Measurements from ENCODE around the gene STARD3NL. TPM values are rescaled to one million over a fixed set of nuclear protein-coding genes. Genes with fewer than 3 reads are reported as not detected.

STARD3NL gene
- total and polyA plus RNA-seq, 10 of the 15 experiments (the other 5 are each of a cell fraction or from before 2014, with no cell fraction given), result 66.1 to 133 (median 85.7) TPM

GRCh38 chr7:38181111-38181510 is 3.1 kb downstream of the STARD3NL start:
- SMC1A ChIA-PET (ENCODE audit: uncharacterized antibody, unreplicated experiment), result interaction anchor here (0.9 to 5.5 kb wide), 17 partner anchors 10 to 261 kb away, joined by 3 to 61 read pairs (median 4); partner anchors contain the start of gene EPDR1
- peak overlapping the region; percentile 51 for H3K4me3 ChIP-seq
- DNase-seq (ENCODE audit: low read depth, low spot score) (no peak), FAIRE-seq (no peak), ATAC-seq (no peak)
- in situ Hi-C loops (cut with MboI), result no loop called here
- CTCF ChIA-PET, result interaction anchor here (0.7 to 5.7 kb wide), 18 partner anchors 11 to 260 kb away, joined by 3 to 54 read pairs (median 4); partner anchors contain the start of gene EPDR1
- TF ChIP-seq MYB (IDR thresholded peaks at IDR 0.05; ENCODE audit: borderline replicate concordance, low read depth, low read length), result no peak
- no peak for TF ChIP-seq ZNF24 (IDR thresholded peaks at IDR 0.05)
- no peak for TF ChIP-seq NR2C1 (IDR thresholded peaks at IDR 0.05)
- TF ChIP-seq JUNB (IDR thresholded peaks at IDR 0.05), result no peak
- TF ChIP-seq LARP7 (IDR thresholded peaks at IDR 0.05), result no peak
- no peak for TF ChIP-seq ESRRA (IDR thresholded peaks at IDR 0.05; ENCODE audit: low read length)
- TF ChIP-seq POLR2AphosphoS5 (IDR thresholded peaks at IDR 0.05; ENCODE audit: low read length), result no peak
- no peak for TF ChIP-seq EED (IDR thresholded peaks at IDR 0.05; ENCODE audit: low read depth)
- TF ChIP-seq CBFB (IDR thresholded peaks at IDR 0.05; ENCODE audit: low read depth), result no peak
- no peak for TF ChIP-seq MYC (IDR thresholded peaks at IDR 0.05; ENCODE audit: insufficient read depth, insufficient read length, insufficient replicate concordance, low read length, severe bottlenecking)
- no peak for TF ChIP-seq SP1 (IDR thresholded peaks at IDR 0.05; ENCODE audit: low read depth, low read length)
- no peak for TF ChIP-seq PBX3 (IDR thresholded peaks at IDR 0.05; ENCODE audit: insufficient replicate concordance, low read depth, low read length)
- no peak for TF ChIP-seq YBX1 (IDR thresholded peaks at IDR 0.05)
- TF ChIP-seq PAX5 (IDR thresholded peaks at IDR 0.05; ENCODE audit: borderline replicate concordance, low read depth, low read length), result no peak
- no peak for TF ChIP-seq CREM (IDR thresholded peaks at IDR 0.05; ENCODE audit: low read depth)
- no peak for TF ChIP-seq RELB (IDR thresholded peaks at IDR 0.05; ENCODE audit: low read depth)
- TF ChIP-seq CREB1 (IDR thresholded peaks at IDR 0.05; ENCODE audit: low read depth), result no peak
- no peak for TF ChIP-seq TCF12 (IDR thresholded peaks at IDR 0.05; ENCODE audit: low read depth, low read length)
- no peak for TF ChIP-seq CHD1 (IDR thresholded peaks at IDR 0.05; ENCODE audit: low read depth, low read length)
- TF ChIP-seq ATF3 (IDR thresholded peaks at IDR 0.05; ENCODE audit: borderline replicate concordance, extremely low read depth, low read depth, low read length), result no peak
- peak overlapping the region; percentile 72; the same call in 1 of the 2 replicates for H3K4me2 ChIP-seq (ENCODE audit: control insufficient read depth, insufficient read depth)
- H3K27ac ChIP-seq (ENCODE audit: control insufficient read depth, insufficient read depth), result peak overlapping the region; percentile 45
- H3K9me3 ChIP-seq (replicated peaks; ENCODE audit: control insufficient read depth, insufficient read depth, low read length), result no peaks in the 10 kb centered on the region; the same call in 2 of the 3 replicates
- POLR2A ChIA-PET, result interaction anchor here (0.6 to 1.8 kb wide), 5 partner anchors 9 to 1974 kb away, joined by 3 to 7 read pairs (median 4); no protein-coding TSS in a partner anchor
- WGBS (ENCODE audit: insufficient coverage, insufficient replicate concordance, low lambda C conversion rate, missing lambda C conversion rate), result 97% methylated on average over 1 of the region's 1 CpG
- RAD21 ChIA-PET (ENCODE audit: unreplicated experiment), result interaction anchor here (0.9 to 3.8 kb wide), 10 partner anchors 11 to 264 kb away, joined by 3 to 38 read pairs (median 6); partner anchors contain the start of gene SFRP4
- no peak overlapping the region for H3K9ac ChIP-seq (ENCODE audit: control insufficient read depth, insufficient read depth, low read length)
- no TSS peak for BruUV-seq (replicated peaks)
- peaks cover 0 to 8% of the 10 kb centered on the region in 2 experiments; a peak in 2 of 4 replicates for H3K36me3 ChIP-seq (ENCODE audit: control insufficient read depth in 2 of 2, insufficient read depth in 2 of 2, low read length in 1 of 2)
- peaks cover 81% of the 10 kb centered on the region for H3K79me2 ChIP-seq (ENCODE audit: control insufficient read depth, insufficient read depth, low read length)
- no peak overlapping the region for H2AFZ ChIP-seq (ENCODE audit: control insufficient read depth, low read depth, low read length)
- H3K4me1 ChIP-seq (ENCODE audit: control insufficient read depth, insufficient read depth, low read length), result peaks cover 5% of the 10 kb centered on the region; the same call in 1 of the 2 replicates
- H4K20me1 ChIP-seq (ENCODE audit: control insufficient read depth, insufficient read depth), result no peaks in the 10 kb centered on the region
- intact Hi-C loops (cut with micrococcal nuclease; ENCODE audit: unreplicated experiment), result no loop called here
- no peaks in the 10 kb centered on the region for H3K27me3 ChIP-seq (replicated peaks in 1 of 2; ENCODE audit: control insufficient read depth in 2 of 2, insufficient read depth in 2 of 2, low read length in 1 of 2)
